Caco-2 (cell line): Measurements from ENCODE around the gene NOX4. TPM values are rescaled to one million over a fixed set of nuclear protein-coding genes. Genes with fewer than 3 reads are reported as not detected.

ENCODE experiments used
- BruUV-seq: library from RNA; stranded (reverse); fragments of 400-500 nt; replicated peaks from 2 replicates; lab custom pipeline; 2021; lab: Mats Ljungman, UMichigan
- CTCF ChIA-PET: fragments of 300-600 bp; sonication (Branson Sonifier 250); formaldehyde crosslinking; loops from one replicate; lab custom pipeline; 2022; ENCODE audit warnings: antibody characterized with exemption; lab: Charles Lee
- POLR2A ChIA-PET: fragments of 300-600 bp; sonication (Branson Sonifier 250); formaldehyde crosslinking; loops from one replicate; lab custom pipeline; 2022; ENCODE audit warnings: antibody characterized with exemption; lab: Charles Lee
- DNase-seq, 2 experiments: peaks; one replicate each; pipeline versions ENCODE4 v3.0.0 to v3.0.0-alpha.2; 2020 to 2022
- H3K27me3 ChIP-seq: replicated peaks from 2 replicates; pipeline ENCODE4 v1.6.0; 2011; ENCODE audit warnings: low read length; ENCODE audit not compliant: control insufficient read depth, insufficient read depth
- H3K36me3 ChIP-seq: 2 replicates; pipeline ENCODE4 v1.5.1; 2011; ENCODE audit warnings: low read length; ENCODE audit not compliant: control insufficient read depth, insufficient read depth
- H3K4me1 ChIP-seq: fragments of 250-450 bp; sonication (Bioruptor Pico); 2 replicates; pipeline ENCODE4 v1.5.1; 2020; ENCODE audit warnings: mild to moderate bottlenecking
- H3K4me3 ChIP-seq: 2 replicates; pipeline ENCODE4 v1.5.1; 2011; ENCODE audit warnings: low read depth, mild to moderate bottlenecking, control low read depth, low read length
- H3K9me3 ChIP-seq: fragments of 250-450 bp; sonication (Bioruptor Pico); 2 replicates; pipeline ENCODE4 v1.5.1; 2020; ENCODE audit warnings: mild to moderate bottlenecking, moderate library complexity
- H3K27ac Mint-ChIP-seq: one replicate; pipeline ENCODE4 v1.8.0; 2022; ENCODE audit warnings: mixed read lengths; ENCODE audit not compliant: unreplicated experiment
- H3K27me3 Mint-ChIP-seq: one replicate; pipeline ENCODE4 v1.8.0; 2022; ENCODE audit warnings: mixed read lengths; ENCODE audit not compliant: insufficient read depth, unreplicated experiment
- H3K36me3 Mint-ChIP-seq: one replicate; pipeline ENCODE4 v1.8.0; 2022; ENCODE audit warnings: mild to moderate bottlenecking, mixed read lengths; ENCODE audit not compliant: insufficient read depth, unreplicated experiment
- H3K4me1 Mint-ChIP-seq: one replicate; pipeline ENCODE4 v1.8.0; 2022; ENCODE audit warnings: low read depth, mixed read lengths; ENCODE audit not compliant: unreplicated experiment
- H3K4me3 Mint-ChIP-seq: one replicate; pipeline ENCODE4 v1.8.0; 2022; ENCODE audit warnings: mild to moderate bottlenecking, moderate library complexity, mixed read lengths; ENCODE audit not compliant: unreplicated experiment
- H3K9me3 Mint-ChIP-seq: one replicate; pipeline ENCODE4 v1.8.0; 2022; ENCODE audit warnings: mixed read lengths; ENCODE audit not compliant: unreplicated experiment
- intact Hi-C: fragments of 100-400 bp; cut with micrococcal nuclease; formaldehyde crosslinking; loops from one replicate; pipeline ENCODE4 v1.10.0; 2022; ENCODE audit not compliant: unreplicated experiment
- total RNA-seq: library from RNA; stranded (reverse); gene quantifications from 2 replicates; pipeline ENCODE4 v1.2.3, GENCODE V29; 2022
- TF ChIP-seq, protein P1 (sequence below), 2 experiments: fragments of 200-600 bp in 1 of 2; IDR thresholded peaks; 1 replicate in 1 of 2; 2 replicates in 1 of 2; pipeline versions ENCODE4 v1.5.1 to v1.8.0; 2011 to 2022; ENCODE audit warnings: antibody characterized with exemption in 1 of 2, control low read depth in 1 of 2, inconsistent platforms in 1 of 2, low read depth in 1 of 2, low read length in 1 of 2, mild to moderate bottlenecking in 1 of 2, moderate library complexity in 1 of 2; ENCODE audit not compliant: insufficient read depth in 1 of 2, severe bottlenecking in 1 of 2, unreplicated experiment in 1 of 2

The NOX4 gene
- total RNA-seq, 1 experiment from 2014 or later, result not detected

DNA sequence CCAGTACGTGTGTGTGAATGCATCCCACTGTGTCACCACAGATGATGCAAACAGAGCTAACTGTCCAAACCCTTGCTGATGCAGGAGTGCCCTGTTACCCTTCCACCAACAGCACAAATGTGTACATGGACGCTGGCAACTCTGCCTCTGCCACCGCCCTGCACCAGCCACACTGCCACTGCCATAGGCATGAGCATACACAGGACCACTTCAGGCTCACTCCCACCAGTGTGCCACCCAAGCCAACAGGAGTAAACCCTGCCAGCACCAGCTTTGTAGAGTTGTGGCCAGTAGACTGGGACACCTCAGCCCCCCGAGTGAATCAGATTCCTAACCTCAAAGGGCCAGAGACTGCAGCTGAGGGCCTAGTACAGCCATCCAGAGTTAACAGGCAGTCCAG lies 34.0 kb downstream of the NOX4 start:
- Histone ChIP-seq H3K4me1 (no peaks in the 10 kb centered on the region), H3K9me3 (no peaks in the 10 kb centered on the region), H3K4me3 (no peak overlapping the region), H3K27me3 (no peaks in the 10 kb centered on the region), H3K36me3 (no peaks in the 10 kb centered on the region)
- TF ChIP-seq, protein P1, sequence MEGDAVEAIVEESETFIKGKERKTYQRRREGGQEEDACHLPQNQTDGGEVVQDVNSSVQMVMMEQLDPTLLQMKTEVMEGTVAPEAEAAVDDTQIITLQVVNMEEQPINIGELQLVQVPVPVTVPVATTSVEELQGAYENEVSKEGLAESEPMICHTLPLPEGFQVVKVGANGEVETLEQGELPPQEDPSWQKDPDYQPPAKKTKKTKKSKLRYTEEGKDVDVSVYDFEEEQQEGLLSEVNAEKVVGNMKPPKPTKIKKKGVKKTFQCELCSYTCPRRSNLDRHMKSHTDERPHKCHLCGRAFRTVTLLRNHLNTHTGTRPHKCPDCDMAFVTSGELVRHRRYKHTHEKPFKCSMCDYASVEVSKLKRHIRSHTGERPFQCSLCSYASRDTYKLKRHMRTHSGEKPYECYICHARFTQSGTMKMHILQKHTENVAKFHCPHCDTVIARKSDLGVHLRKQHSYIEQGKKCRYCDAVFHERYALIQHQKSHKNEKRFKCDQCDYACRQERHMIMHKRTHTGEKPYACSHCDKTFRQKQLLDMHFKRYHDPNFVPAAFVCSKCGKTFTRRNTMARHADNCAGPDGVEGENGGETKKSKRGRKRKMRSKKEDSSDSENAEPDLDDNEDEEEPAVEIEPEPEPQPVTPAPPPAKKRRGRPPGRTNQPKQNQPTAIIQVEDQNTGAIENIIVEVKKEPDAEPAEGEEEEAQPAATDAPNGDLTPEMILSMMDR (IDR thresholded peaks at IDR 0.05; ENCODE audit: insufficient read depth in 1 of 2, low read depth in 1 of 2, low read length in 1 of 2, severe bottlenecking in 1 of 2, unreplicated experiment in 1 of 2), result no peak
- no peak for DNase-seq
- Mint-ChIP-seq H3K4me3 (no peak overlapping the region), H3K9me3 (no peaks in the 10 kb centered on the region), H3K36me3 (no peaks in the 10 kb centered on the region), H3K27me3 (peaks cover 10% of the 10 kb centered on the region), H3K4me1 (no peaks in the 10 kb centered on the region), H3K27ac (no peak overlapping the region)
- CTCF ChIA-PET, result no interaction called here
- BruUV-seq, result no TSS peak
- POLR2A ChIA-PET, result no interaction called here
- intact Hi-C loops, result no loop called here

DNA sequence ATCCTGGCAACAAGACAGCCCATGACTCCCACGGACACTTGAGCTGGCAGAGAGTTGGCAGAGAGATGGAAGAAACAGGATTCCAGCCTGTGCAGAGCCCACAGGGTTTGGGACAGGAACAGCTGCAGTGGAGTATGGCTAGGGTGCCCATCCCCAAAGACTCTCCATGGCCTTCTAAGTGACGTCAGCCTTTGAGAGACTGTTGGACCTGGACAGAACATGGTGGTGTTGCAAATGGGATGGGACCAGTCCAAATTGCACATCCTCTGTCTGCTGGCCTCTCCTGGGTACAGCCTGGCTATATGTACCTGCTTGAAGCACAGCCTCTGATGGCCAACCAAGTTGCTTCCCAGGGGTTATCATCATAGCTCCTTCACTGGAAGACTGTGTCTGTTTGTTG lies 34.5 kb downstream of the NOX4 start:
- H3K4me3 ChIP-seq, result no peak overlapping the region
- Mint-ChIP-seq H3K27me3 (peaks cover 8% of the 10 kb centered on the region), H3K4me3 (no peak overlapping the region), H3K9me3 (no peaks in the 10 kb centered on the region), H3K4me1 (no peaks in the 10 kb centered on the region), H3K36me3 (no peaks in the 10 kb centered on the region), H3K27ac (no peak overlapping the region)
- intact Hi-C loops, result no loop called here
- H3K9me3 ChIP-seq, result no peaks in the 10 kb centered on the region
- DNase-seq, result no peak
- no peaks in the 10 kb centered on the region for H3K4me1 ChIP-seq
- POLR2A ChIA-PET, result no interaction called here
- CTCF ChIA-PET, result no interaction called here
- H3K36me3 ChIP-seq, result no peaks in the 10 kb centered on the region
- TF ChIP-seq, protein P1 (IDR thresholded peaks at IDR 0.05; ENCODE audit: insufficient read depth in 1 of 2, low read depth in 1 of 2, low read length in 1 of 2, severe bottlenecking in 1 of 2, unreplicated experiment in 1 of 2), result no peak
- no peaks in the 10 kb centered on the region for H3K27me3 ChIP-seq
- no TSS peak for BruUV-seq

DNA sequence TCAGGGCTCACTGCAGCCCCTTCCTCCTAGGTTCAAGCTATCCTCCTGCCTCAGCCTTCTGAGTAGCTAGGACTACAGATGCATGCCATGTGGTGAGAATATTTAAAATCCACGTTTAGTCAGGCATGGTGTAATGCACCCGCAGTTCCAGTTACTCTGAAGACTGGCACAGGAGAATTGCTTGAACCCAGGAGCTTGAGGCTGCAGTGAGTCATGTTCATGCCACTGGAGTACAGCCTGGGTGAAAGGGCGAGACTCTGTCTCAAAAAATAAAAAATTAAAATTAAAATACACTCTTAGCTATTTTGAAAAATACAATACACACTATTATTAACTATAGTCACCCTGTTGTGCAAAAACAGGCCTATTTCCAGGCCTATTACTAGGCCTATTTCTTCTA lies 38.4 kb downstream of the NOX4 start:
- no peaks in the 10 kb centered on the region for H3K36me3 ChIP-seq
- CTCF ChIA-PET, result no interaction called here
- no peaks in the 10 kb centered on the region for H3K9me3 Mint-ChIP-seq

More for the DNA sequence above, 38.4 kb downstream of the NOX4 start:
- TF ChIP-seq, protein P1 (IDR thresholded peaks at IDR 0.05; ENCODE audit: insufficient read depth in 1 of 2, low read depth in 1 of 2, low read length in 1 of 2, severe bottlenecking in 1 of 2, unreplicated experiment in 1 of 2), result no peak
- Mint-ChIP-seq H3K4me3 (no peak overlapping the region), H3K27me3 (peaks cover 2% of the 10 kb centered on the region), H3K36me3 (no peaks in the 10 kb centered on the region), H3K27ac (no peak overlapping the region), H3K4me1 (no peaks in the 10 kb centered on the region)
- BruUV-seq, result no TSS peak
- no peak for DNase-seq
- intact Hi-C loops, result no loop called here
- POLR2A ChIA-PET, result no interaction called here
- Histone ChIP-seq H3K27me3 (no peaks in the 10 kb centered on the region), H3K4me3 (no peak overlapping the region), H3K9me3 (no peaks in the 10 kb centered on the region), H3K4me1 (no peaks in the 10 kb centered on the region)
